ENCODE measurements around the gene PTGS2. TPM values are rescaled to one million over a fixed set of nuclear protein-coding genes. Genes with fewer than 3 reads are reported as not detected.

The PTGS2 gene
- total RNA-seq, 1 experiment from 2014 or later = 0.37 TPM

GRCh38 chr1:186628910-186629309 lies 51.3 kb downstream of the PTGS2 start:
- Histone ChIP-seq H2AK5ac (ENCODE audit: insufficient read length, low read length) (no peak overlapping the region), H4K91ac (ENCODE audit: insufficient read length, low read depth, low read length) (no peak overlapping the region), H3K18ac (ENCODE audit: insufficient read length, low read depth, low read length) (no peak overlapping the region), H3K79me1 (ENCODE audit: insufficient read depth, low read depth, low read length, poor library complexity, severe bottlenecking) (no peaks in the 10 kb centered on the region), H2BK120ac (ENCODE audit: low read depth, low read length, poor library complexity, severe bottlenecking) (no peak overlapping the region), H3K23ac (ENCODE audit: insufficient read length, low read depth, low read length) (no peak overlapping the region), H3K23me2 (ENCODE audit: insufficient read length, low read depth, low read length, poor library complexity, severe bottlenecking) (no peaks in the 10 kb centered on the region), H2BK12ac (ENCODE audit: insufficient read length, low read depth, low read length) (no peak overlapping the region), H4K5ac (ENCODE audit: insufficient read length, low read depth, low read length) (no peak overlapping the region), H3T11ph (ENCODE audit: low read length) (no peak overlapping the region), H3K9ac (ENCODE audit: extremely low read depth, insufficient read length, low read length) (no peak overlapping the region), H2AFZ (ENCODE audit: low read length) (no peak overlapping the region), H3K4me2 (ENCODE audit: insufficient read depth, insufficient read length, low read length) (no peak overlapping the region), H3K56ac (ENCODE audit: insufficient read length, low read depth, low read length) (no peak overlapping the region), H3K4me1 (ENCODE audit: insufficient read depth, low read length) (no peaks in the 10 kb centered on the region; the same call in 1 of the 2 replicates), H2BK20ac (ENCODE audit: low read depth, low read length, poor library complexity, severe bottlenecking) (no peak overlapping the region), H2BK5ac (ENCODE audit: insufficient read length, low read length) (no peak overlapping the region), H3K27me3 (ENCODE audit: insufficient read depth, low read length) (no peaks in the 10 kb centered on the region), H4K8ac (replicated peaks; ENCODE audit: insufficient read length, low read depth, low read length) (no peak overlapping the region), H3K14ac (ENCODE audit: insufficient read depth, low read length) (no peak overlapping the region), H4K20me1 (ENCODE audit: control insufficient read depth, insufficient read depth, insufficient read length) (no peaks in the 10 kb centered on the region), H2BK15ac (ENCODE audit: low read depth, low read length) (no peak overlapping the region), H3K4ac (ENCODE audit: low read depth, low read length) (no peak overlapping the region), H3K9me3 (ENCODE audit: control insufficient read depth, low read depth, low read length) (no peaks in the 10 kb centered on the region), H3K27ac (ENCODE audit: insufficient read length, low read depth, low read length) (no peak overlapping the region), H3K79me2 (ENCODE audit: insufficient read depth, low read length) (no peaks in the 10 kb centered on the region)
- no peak for TF ChIP-seq CTCF (conservative IDR thresholded peaks at IDR 0.05)
- Mint-ChIP-seq H3K4me3 (no peak overlapping the region), H3K36me3 (ENCODE audit: insufficient read depth in 1 of 3, low read depth in 3 of 3) (no peaks in the 10 kb centered on the region), H3K27me3 (ENCODE audit: low read depth) (no peaks in the 10 kb centered on the region), H3K4me1 (peaks cover 8 to 10% of the 10 kb centered on the region in 2 experiments), H3K27ac (no peak overlapping the region), H3K9me3 (no peaks in the 10 kb centered on the region)
- no peak for DNase-seq
